T-cell (primary cell): ENCODE measurements around the gene HMOX2. TPM values are rescaled to one million over a fixed set of nuclear protein-coding genes. Genes with fewer than 3 reads are reported as not detected.
A peak's percentile ranks its signal among the peaks of the same experiment; 100 is the strongest.

Experiments
- ATAC-seq, 4 experiments: fragments of 200-7000 bp in 3 of 4; fragments of 150-1000 bp in 1 of 4; cut with Tn5 transposase; replicated peaks in 1 of 4; 1 replicate in 3 of 4; 2 replicates in 1 of 4; pipeline ENCODE4 v1.10.0; 2021; ENCODE audit warnings: moderate library complexity in 3 of 4, mild to moderate bottlenecking in 2 of 4, moderate number of reproducible peaks in 1 of 4
- CTCF ChIA-PET, 2 donors: fragments of 300-600 bp; sonication (Branson Sonifier 250); formaldehyde crosslinking; loops; one replicate each; lab custom pipeline; 2022; ENCODE audit warnings: antibody characterized with exemption in 2 of 2; lab: Charles Lee
- POLR2A ChIA-PET, 2 donors: fragments of 300-600 bp; sonication (Branson Sonifier 250); formaldehyde crosslinking; loops; one replicate each; lab custom pipeline; 2022; ENCODE audit warnings: antibody characterized with exemption in 2 of 2; lab: Charles Lee
- DNase-seq, 35 experiments: peaks; one replicate each; pipeline versions ENCODE4 v3.0.0 to v3.0.0-alpha.2; 2013 to 2023
- H3K27ac ChIP-seq: one replicate; pipeline ENCODE4 v1.5.1; 2013; ENCODE audit warnings: low read length
- H3K27me3 ChIP-seq, 2 experiments: replicated peaks in 1 of 2; 1 replicate in 1 of 2; 2 replicates in 1 of 2; pipeline versions ENCODE4 v1.6.1 to v1.7.0; 2013; ENCODE audit warnings: low read length in 1 of 2, mixed read lengths in 1 of 2; ENCODE audit not compliant: control insufficient read depth in 2 of 2, insufficient read depth in 2 of 2; ENCODE audit errors: extremely low read depth in 1 of 2
- H3K36me3 ChIP-seq, 2 donors: 1 replicate in 1 of 2; 2 replicates in 1 of 2; pipeline versions ENCODE4 v1.6.1 to v1.7.0; 2013; ENCODE audit warnings: low read length in 1 of 2; ENCODE audit not compliant: control insufficient read depth in 2 of 2, insufficient read depth in 1 of 2; ENCODE audit errors: extremely low read depth in 1 of 2
- H3K4me1 ChIP-seq, 2 experiments: 1 replicate in 1 of 2; 2 replicates in 1 of 2; pipeline versions ENCODE4 v1.6.1 to v1.7.0; 2013; ENCODE audit warnings: low read length in 2 of 2, mixed read lengths in 1 of 2; ENCODE audit not compliant: insufficient read depth in 2 of 2, control insufficient read depth in 1 of 2; ENCODE audit errors: extremely low read depth in 1 of 2
- H3K4me3 ChIP-seq, 2 donors: 1 replicate in 1 of 2; 2 replicates in 1 of 2; pipeline versions ENCODE4 v1.5.1 to v1.7.0; 2013; ENCODE audit warnings: mild to moderate bottlenecking in 2 of 2, low read length in 1 of 2, moderate library complexity in 1 of 2; ENCODE audit not compliant: control insufficient read depth in 1 of 2; ENCODE audit errors: extremely low read depth in 1 of 2
- H3K9me3 ChIP-seq: 2 replicates; pipeline ENCODE4 v1.7.0; 2013
- H3K27ac Mint-ChIP-seq, 2 donors: one replicate each; pipeline ENCODE4 v1.8.0; 2020 to 2021; ENCODE audit warnings: mild to moderate bottlenecking in 2 of 2, mixed read lengths in 2 of 2
- H3K27me3 Mint-ChIP-seq, 2 donors: one replicate each; pipeline ENCODE4 v1.8.0; 2021 to 2022; ENCODE audit warnings: mixed read lengths in 2 of 2
- H3K36me3 Mint-ChIP-seq: one replicate; pipeline ENCODE4 v1.8.0; 2021; ENCODE audit warnings: mixed read lengths
- H3K4me1 Mint-ChIP-seq, 3 donors: one replicate each; pipeline ENCODE4 v1.8.0; 2020 to 2022; ENCODE audit warnings: mixed read lengths in 3 of 3, mild to moderate bottlenecking in 1 of 3
- H3K4me3 Mint-ChIP-seq, 3 donors: one replicate each; pipeline ENCODE4 v1.8.0; 2020 to 2022; ENCODE audit warnings: mild to moderate bottlenecking in 3 of 3, mixed read lengths in 3 of 3, moderate library complexity in 3 of 3
- H3K9me3 Mint-ChIP-seq, 3 donors: one replicate each; pipeline ENCODE4 v1.8.0; 2020 to 2022; ENCODE audit warnings: mixed read lengths in 3 of 3
- WGBS: methylation state at CpG from one replicate; pipeline ENCODE4 v1.1.5; 2013; ENCODE audit warnings: missing lambda C conversion rate; ENCODE audit not compliant: insufficient coverage; 5-methylcytosine and 5-hydroxymethylcytosine counted together
- total RNA-seq, 35 experiments: library from RNA in 6 of 35; stranded (reverse) in 6 of 35; fragments of 120-200 nt in 1 of 35; gene quantifications; one replicate each; pipeline versions ENCODE4 v1.2.1 to v1.2.4 and lab custom pipeline; 2013 to 2026

HMOX2 gene
- total RNA-seq (10 to 100 TPM; 49.1 to 74.4 (median 70.5) TPM), total RNA-seq (lab: John Stamatoyannopoulos, UW) (36.9 to 87.8 (median 60.1) reads per million in 29 experiments)
- 112 TPM for total RNA-seq (2013)

GRCh38 chr16:4475880-4476788 is at the start of gene HMOX2:
Gene HMOX2, plus strand, starts transcription at chr16:4476398. Its CDS starts 29,127 bp downstream, at chr16:4505525.
- 4% methylated on average over 63 of the region's 70 CpGs for WGBS
- CTCF ChIA-PET: interaction anchor here in 1 of 2 donors (1.0 to 1.2 kb wide), 3 partner anchors 10 to 30 kb away, joined by 4 to 8 read pairs (median 5); no protein-coding TSS in a partner anchor

GRCh38 chr16:4426722-4427372 is 49.4 kb upstream of the HMOX2 start:
- WGBS: 91% methylated on average over 7 of the region's 12 CpGs
- Mint-ChIP-seq H3K27ac (peak overlapping the region; percentile 93), H3K4me3 (peak overlapping the region; percentile 85 to 89 (median 89)), H3K9me3 (no peaks in the 10 kb centered on the region), H3K4me1 (peaks cover 27 to 39% (median 31%) of the 10 kb centered on the region in 3 donors), H3K36me3 (peaks cover 4% of the 10 kb centered on the region), H3K27me3 (no peaks in the 10 kb centered on the region)
- Histone ChIP-seq H3K27ac (peak overlapping the region; percentile 97), H3K4me1 (peaks cover 19 to 28% of the 10 kb centered on the region in 2 experiments), H3K36me3 (peaks cover 5 to 10% of the 10 kb centered on the region in 2 donors), H3K4me3 (peak overlapping the region in 1 of 2 donors; percentile 73), H3K27me3 (no peaks in the 10 kb centered on the region), H3K9me3 (no peaks in the 10 kb centered on the region)
- CTCF ChIA-PET: interaction anchor here (0.5 to 0.8 kb wide), 2 partner anchors 75 to 129 kb away, joined by 3 read pairs; no protein-coding TSS in a partner anchor
- POLR2A ChIA-PET: interaction anchor here in 1 of 2 donors (0.6 to 1.2 kb wide), 2 partner anchors 10 to 16 kb away, joined by 3 to 4 read pairs; partner anchors contain the start of gene CORO7
- DNase-seq (no peak), ATAC-seq (no peak)

More at GRCh38 chr16:4475880-4476788, at the start of gene HMOX2:
- H3K4me3 Mint-ChIP-seq: peak within 1 kb of the TSS; percentile 88 to 90 (median 90)
- Histone ChIP-seq H3K9me3 (no peaks in the 10 kb centered on the region), H3K36me3 (no peaks in the 10 kb centered on the region), H3K27ac (peak within 1 kb of the TSS; percentile 82), H3K4me3 (peak within 1 kb of the TSS; percentile 70 to 86), H3K4me1 (peaks cover 25 to 67% of the 10 kb centered on the region in 2 experiments), H3K27me3 (no peaks in the 10 kb centered on the region)
- no peaks in the 10 kb centered on the region for H3K27me3 Mint-ChIP-seq
- peaks cover 10% of the 10 kb centered on the region for H3K36me3 Mint-ChIP-seq
- ATAC-seq (peak; percentile 84 to 90 (median 88)), DNase-seq (peak; percentile 78 to 97 (median 89))
- POLR2A ChIA-PET: interaction anchor here (0.5 to 1.4 kb wide), 3 partner anchors 10 to 53 kb away, joined by 3 to 6 read pairs (median 3); no protein-coding TSS in a partner anchor
- no peaks in the 10 kb centered on the region for H3K9me3 Mint-ChIP-seq
- H3K4me1 Mint-ChIP-seq: peaks cover 39 to 50% (median 48%) of the 10 kb centered on the region in 3 donors
- H3K27ac Mint-ChIP-seq: peak within 1 kb of the TSS; percentile 86 to 89

- Mint-ChIP-seq H3K4me3 (peak overlapping the region in 1 of 3 donors; percentile 37), H3K27me3 (no peaks in the 10 kb centered on the region), H3K9me3 (no peaks in the 10 kb centered on the region), H3K36me3 (peaks cover 8% of the 10 kb centered on the region), H3K27ac (peak overlapping the region in 1 of 2 donors; percentile 19), H3K4me1 (peaks cover 27 to 39% (median 31%) of the 10 kb centered on the region in 3 donors)
- ATAC-seq (no peak), DNase-seq (no peak)
- H3K27me3 ChIP-seq: no peaks in the 10 kb centered on the region
- CTCF ChIA-PET: interaction anchor here in 1 of 2 donors (0.7 kb wide), 1 partner anchor 91 kb away, joined by 5 read pairs; no protein-coding TSS in a partner anchor
- POLR2A ChIA-PET: interaction anchor here in 1 of 2 donors (0.7 kb wide), 1 partner anchor 72 kb away, joined by 10 read pairs; no protein-coding TSS in a partner anchor
- no peak overlapping the region for H3K4me3 ChIP-seq
- H3K27ac ChIP-seq: no peak overlapping the region
- peaks cover 5 to 12% of the 10 kb centered on the region in 2 donors for H3K36me3 ChIP-seq
- no peaks in the 10 kb centered on the region for H3K9me3 ChIP-seq
- 95% methylated on average over 2 of the region's 7 CpGs for WGBS
- H3K4me1 ChIP-seq: peaks cover 19 to 28% of the 10 kb centered on the region in 2 experiments
Observed at GRCh38 chr16:4428500-4428899, 47.7 kb upstream of the HMOX2 start.

GRCh38 chr16:4431023-4431422 is 45.2 kb upstream of the HMOX2 start:
- ChIA-PET CTCF (interaction anchor here in 1 of 2 donors (0.6 kb wide), 1 partner anchor 14 kb away, joined by 3 read pairs; no protein-coding TSS in a partner anchor), POLR2A (no interaction called here)

GRCh38 chr16:4433228-4433627 is 43.0 kb upstream of the HMOX2 start:
- CTCF ChIA-PET: interaction anchor here in 1 of 2 donors (0.6 kb wide), 1 partner anchor 27 kb away, joined by 7 read pairs; no protein-coding TSS in a partner anchor
- no peak overlapping the region for H3K27ac Mint-ChIP-seq
- 100% methylated on average over 4 of the region's 4 CpGs for WGBS

More at GRCh38 chr16:4431023-4431422, 45.2 kb upstream of the HMOX2 start:
- no peaks in the 10 kb centered on the region for H3K27me3 Mint-ChIP-seq
- H3K9me3 Mint-ChIP-seq: no peaks in the 10 kb centered on the region
- no peak for ATAC-seq
- DNase-seq: no peak
- Histone ChIP-seq H3K36me3 (peaks cover 10 to 33% of the 10 kb centered on the region in 2 donors), H3K9me3 (no peaks in the 10 kb centered on the region), H3K4me3 (no peak overlapping the region), H3K27me3 (no peaks in the 10 kb centered on the region), H3K4me1 (peaks cover 15 to 20% of the 10 kb centered on the region in 2 experiments), H3K27ac (no peak overlapping the region)
- peaks cover 24 to 40% (median 30%) of the 10 kb centered on the region in 3 donors for H3K4me1 Mint-ChIP-seq
- H3K4me3 Mint-ChIP-seq: no peak overlapping the region
- H3K27ac Mint-ChIP-seq: no peak overlapping the region
- 97% methylated on average over 6 of the region's 9 CpGs for WGBS
- peaks cover 19% of the 10 kb centered on the region for H3K36me3 Mint-ChIP-seq

More at GRCh38 chr16:4433228-4433627, 43.0 kb upstream of the HMOX2 start:
- no peak overlapping the region for H3K4me3 Mint-ChIP-seq
- no peaks in the 10 kb centered on the region for H3K27me3 Mint-ChIP-seq
- no peak for DNase-seq
- Histone ChIP-seq H3K4me1 (peaks cover 3% of the 10 kb centered on the region in 2 experiments), H3K27me3 (no peaks in the 10 kb centered on the region), H3K4me3 (no peak overlapping the region), H3K9me3 (no peaks in the 10 kb centered on the region), H3K27ac (no peak overlapping the region), H3K36me3 (peaks cover 14 to 53% of the 10 kb centered on the region in 2 donors)
- peaks cover 13 to 25% (median 14%) of the 10 kb centered on the region in 3 donors for H3K4me1 Mint-ChIP-seq
- POLR2A ChIA-PET: no interaction called here
- ATAC-seq: no peak
- H3K36me3 Mint-ChIP-seq: peaks cover 28% of the 10 kb centered on the region
- no peaks in the 10 kb centered on the region for H3K9me3 Mint-ChIP-seq
